IMR-90 (cell line): ENCODE results near the gene NGB. TPM values are rescaled to one million over a fixed set of nuclear protein-coding genes. Genes with fewer than 3 reads are reported as not detected.

Source experiments
- ATAC-seq: fragments of 200-7000 bp; cut with Tn5 transposase; 2 replicates; pipeline ENCODE4 v1.9.1; 2020; ENCODE audit warnings: low read depth, mild to moderate bottlenecking, moderate library complexity
- BruUV-seq: library from RNA; stranded (reverse); fragments of 400-500 nt; replicated peaks from 2 replicates; lab custom pipeline; 2021; lab: Mats Ljungman, UMichigan
- CTCF ChIA-PET: fragments of 300-600 bp; formaldehyde crosslinking; extraction: SDS; loops from one replicate; lab custom pipeline; 2021; ENCODE audit warnings: antibody characterized with exemption; lab: Yijun Ruan, JAX
- POLR2A ChIA-PET: fragments of 300-600 bp; sonication (Branson Sonifier 250); formaldehyde crosslinking; loops from one replicate; lab custom pipeline; 2022; ENCODE audit warnings: antibody characterized with exemption; ENCODE audit not compliant: unreplicated experiment; lab: Charles Lee
- DNase-seq: peaks from one replicate; pipeline ENCODE4 v3.0.0; 2013
- H2AFZ ChIP-seq: replicated peaks from 2 replicates; pipeline ENCODE3; 2013; ENCODE audit warnings: low read length, mild to moderate bottlenecking; ENCODE audit not compliant: poor library complexity
- H2AK5ac ChIP-seq: 2 replicates; pipeline ENCODE4 v1.6.1; 2013; ENCODE audit warnings: low read depth, low read length, inconsistent platforms
- H2AK9ac ChIP-seq: replicated peaks from 2 replicates; pipeline ENCODE3; 2013; ENCODE audit warnings: mild to moderate bottlenecking, low read depth, low read length, moderate library complexity; ENCODE audit not compliant: poor library complexity
- H2BK120ac ChIP-seq: 2 replicates; pipeline ENCODE4 v1.6.1; 2013; ENCODE audit warnings: low read depth, low read length, inconsistent platforms
- H2BK15ac ChIP-seq: 3 replicates; pipeline ENCODE4 v1.6.1; 2013; ENCODE audit warnings: low read depth, low read length, inconsistent platforms
- H2BK20ac ChIP-seq: 2 replicates; pipeline ENCODE4 v1.6.1; 2013; ENCODE audit warnings: low read depth, mild to moderate bottlenecking, inconsistent platforms, low read length, moderate library complexity
- H2BK5ac ChIP-seq: 2 replicates; pipeline ENCODE4 v1.6.1; 2013; ENCODE audit warnings: mild to moderate bottlenecking, low read depth, low read length, inconsistent platforms; ENCODE audit not compliant: poor library complexity, severe bottlenecking
- H3K14ac ChIP-seq: replicated peaks from 2 replicates; pipeline ENCODE4 v1.6.1; 2013; ENCODE audit warnings: low read depth, low read length, inconsistent platforms
- H3K18ac ChIP-seq: 2 replicates; pipeline ENCODE4 v1.6.1; 2013; ENCODE audit warnings: low read depth, low read length, control low read depth
- H3K23ac ChIP-seq: 2 replicates; pipeline ENCODE4 v1.6.1; 2013; ENCODE audit warnings: low read depth, low read length, inconsistent platforms
- H3K27ac ChIP-seq: 2 replicates; pipeline ENCODE4 v1.5.1; 2013; ENCODE audit warnings: mild to moderate bottlenecking, control low read depth, low read length; ENCODE audit not compliant: insufficient read depth
- H3K27me3 ChIP-seq: 2 replicates; pipeline ENCODE4 v1.6.1; 2013; ENCODE audit warnings: low read length; ENCODE audit not compliant: control insufficient read depth, insufficient read depth
- H3K36me3 ChIP-seq: 2 replicates; pipeline ENCODE4 v1.6.1; 2013; ENCODE audit warnings: low read length, mixed read lengths; ENCODE audit not compliant: control insufficient read depth, insufficient read depth
- H3K4ac ChIP-seq: 2 replicates; pipeline ENCODE4 v1.6.1; 2013; ENCODE audit warnings: low read depth, low read length, inconsistent platforms
- H3K4me1 ChIP-seq: 2 replicates; pipeline ENCODE4 v1.6.1; 2013; ENCODE audit warnings: low read length, mixed read lengths; ENCODE audit not compliant: control insufficient read depth, insufficient read depth
- H3K4me2 ChIP-seq: 2 replicates; pipeline ENCODE4 v1.6.1; 2013; ENCODE audit warnings: low read depth, mild to moderate bottlenecking, control low read depth, low read length, moderate library complexity
- H3K4me3 ChIP-seq: 2 replicates; pipeline ENCODE4 v1.5.1; 2013; ENCODE audit warnings: low read depth, mild to moderate bottlenecking, control low read depth, low read length, moderate library complexity; ENCODE audit not compliant: insufficient read depth
- H3K56ac ChIP-seq: 2 replicates; pipeline ENCODE4 v1.6.1; 2013; ENCODE audit warnings: low read length, inconsistent platforms; ENCODE audit not compliant: insufficient read depth; ENCODE audit errors: extremely low read depth
- H3K79me1 ChIP-seq, 2 experiments: 2 replicates each; pipeline ENCODE4 v1.6.1; 2013; ENCODE audit warnings: low read length in 2 of 2, inconsistent platforms in 1 of 2, low read depth in 1 of 2
- H3K9ac ChIP-seq: 2 replicates; pipeline ENCODE4 v1.6.1; 2013; ENCODE audit warnings: low read depth, low read length, control low read depth
- H3K9me1 ChIP-seq: 2 replicates; pipeline ENCODE4 v1.6.1; 2013; ENCODE audit warnings: low read length, inconsistent platforms; ENCODE audit not compliant: insufficient read depth
- H3K9me3 ChIP-seq: 2 replicates; pipeline ENCODE4 v1.6.1; 2013; ENCODE audit warnings: low read length; ENCODE audit not compliant: control insufficient read depth, insufficient read depth
- H4K20me1 ChIP-seq: 2 replicates; pipeline ENCODE4 v1.6.1; 2013; ENCODE audit warnings: low read length, inconsistent platforms; ENCODE audit not compliant: insufficient read depth
- H4K5ac ChIP-seq: 2 replicates; pipeline ENCODE4 v1.6.1; 2013; ENCODE audit warnings: mild to moderate bottlenecking, low read depth, low read length, control low read depth
- H4K8ac ChIP-seq, 2 experiments: 2 replicates each; pipeline ENCODE4 v1.6.1; 2013; ENCODE audit warnings: low read depth in 2 of 2, low read length in 2 of 2, control low read depth in 1 of 2, inconsistent platforms in 1 of 2
- H4K91ac ChIP-seq: 2 replicates; pipeline ENCODE4 v1.6.1; 2013; ENCODE audit warnings: low read depth, low read length, inconsistent platforms; ENCODE audit not compliant: insufficient read depth
- BHLHE40 ChIP-seq: fragments of 150-350 bp; IDR thresholded peaks from 2 replicates; pipeline ENCODE4 v1.6.1; 2016; ENCODE audit warnings: mild to moderate bottlenecking, low read depth, low read length
- CEBPB ChIP-seq: IDR thresholded peaks from 2 replicates; pipeline ENCODE4 v1.6.1; 2012; ENCODE audit warnings: low read depth, low read length, improper control_type of control experiment
- CHD1 ChIP-seq: IDR thresholded peaks from 2 replicates; pipeline ENCODE4 v1.6.1; 2012; ENCODE audit warnings: low read depth, low read length, improper control_type of control experiment
- MAZ ChIP-seq: IDR thresholded peaks from 2 replicates; pipeline ENCODE4 v1.6.1; 2012; ENCODE audit warnings: low read depth, mild to moderate bottlenecking, low read length, improper control_type of control experiment, moderate library complexity, borderline replicate concordance
- MXI1 ChIP-seq: IDR thresholded peaks from 2 replicates; pipeline ENCODE4 v1.6.1; 2012; ENCODE audit warnings: low read depth, mild to moderate bottlenecking, low read length, moderate library complexity, borderline replicate concordance
- NFE2L2 ChIP-seq: fragments of 150-350 bp; IDR thresholded peaks from 2 replicates; pipeline ENCODE4 v1.6.1; 2016; ENCODE audit warnings: low read depth, mild to moderate bottlenecking, low read length
- POLR2A ChIP-seq: IDR thresholded peaks from 2 replicates; pipeline ENCODE4 v1.6.1; 2012; ENCODE audit warnings: mild to moderate bottlenecking, low read depth, low read length
- RAD21 ChIP-seq: IDR thresholded peaks from 2 replicates; pipeline ENCODE4 v1.6.1; 2012; ENCODE audit warnings: low read length, improper control_type of control experiment
- RCOR1 ChIP-seq: IDR thresholded peaks from 2 replicates; pipeline ENCODE4 v1.6.1; 2012; ENCODE audit warnings: mild to moderate bottlenecking, low read length, improper control_type of control experiment; ENCODE audit not compliant: insufficient replicate concordance
- SMC3 ChIP-seq: fragments of 150-350 bp; IDR thresholded peaks from 2 replicates; pipeline ENCODE4 v1.6.1; 2016; ENCODE audit warnings: low read depth, mild to moderate bottlenecking, antibody characterized with exemption, low read length, moderate library complexity
- WGBS, 2 experiments: methylation state at CpG; one replicate each; pipeline versions ENCODE4 v1.1.5 to v1.1.7; 2013; ENCODE audit warnings: missing lambda C conversion rate in 2 of 2; ENCODE audit not compliant: insufficient read length in 1 of 2; ENCODE audit errors: extremely low coverage in 2 of 2; 5-methylcytosine and 5-hydroxymethylcytosine counted together
- dilution Hi-C: fragments of 300-500 bp; cut with HindIII; formaldehyde crosslinking; loops from one replicate; pipeline ENCODE4 v1.14.3; 2018; ENCODE audit warnings: low sequenced_read_pairs; ENCODE audit not compliant: unreplicated experiment
- in situ Hi-C: fragments of 300-500 bp; cut with MboI; formaldehyde crosslinking; loops from 3 replicates; pipeline ENCODE4 v1.14.3; 2019; ENCODE audit warnings: low sequenced_read_pairs, inconsistent platforms, mixed read lengths
- intact Hi-C: fragments of 100-400 bp; cut with micrococcal nuclease; formaldehyde crosslinking; loops from 2 replicates; pipeline ENCODE4 v1.10.0; 2022
- polyA plus RNA-seq, 3 experiments: library from polyadenylated mRNA; depleted of rRNA; stranded (reverse); fragments of >200 nt; gene quantifications; 2 replicates each; pipeline ENCODE4 v1.2.3, GENCODE V29; 2012; ENCODE audit warnings: low replicate concordance in 1 of 3
- total RNA-seq: library from RNA; depleted of rRNA; stranded (reverse); fragments of >200 nt; gene quantifications from 2 replicates; pipeline ENCODE4 v1.2.3, GENCODE V29; 2012
- TF ChIP-seq, protein P1 (sequence below): fragments of 150-350 bp; IDR thresholded peaks from 2 replicates; pipeline ENCODE4 v1.6.1; 2016; ENCODE audit warnings: low read depth, mild to moderate bottlenecking, low read length, moderate library complexity, borderline replicate concordance
- TF ChIP-seq, protein P2 (sequence below): fragments of 150-350 bp; IDR thresholded peaks from 2 replicates; pipeline ENCODE4 v1.6.1; 2017; ENCODE audit warnings: mild to moderate bottlenecking, antibody characterized with exemption, low read length, low read depth

Gene NGB
- total and polyA plus RNA-seq, 2 of the 4 experiments (the other 2 are of a cell fraction), result not detected

DNA sequence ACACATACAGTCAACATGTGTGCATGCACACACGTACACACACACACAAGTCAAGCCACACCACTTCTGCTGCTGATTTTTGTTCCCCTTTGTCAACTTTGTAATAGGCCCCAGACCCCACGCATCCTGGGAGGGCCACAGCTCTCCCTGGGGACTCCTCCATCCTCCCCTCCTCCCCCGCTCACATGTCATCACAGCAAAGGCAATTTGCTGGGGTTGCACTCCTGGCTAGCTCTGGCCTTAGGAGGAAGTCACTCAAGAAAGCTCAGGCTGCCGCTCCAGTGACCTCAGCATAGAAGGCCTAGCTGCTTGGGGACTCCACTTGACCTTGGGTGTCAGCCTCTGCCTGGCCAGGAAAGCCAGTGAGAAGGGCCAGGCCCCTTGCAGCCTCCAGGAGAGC, 27.2 kb downstream of the NGB start:
- H3K4me2 ChIP-seq, result no peak overlapping the region
- no peak overlapping the region for H2AK9ac ChIP-seq
- no peaks in the 10 kb centered on the region; the same call in 1 of the 2 replicates for H3K27me3 ChIP-seq
- H2AK5ac ChIP-seq, result no peak overlapping the region
- H3K9me1 ChIP-seq, result peaks cover 3% of the 10 kb centered on the region; the same call in 1 of the 2 replicates
- no peaks in the 10 kb centered on the region for H3K79me1 ChIP-seq
- H4K5ac ChIP-seq, result no peak overlapping the region
- H2BK120ac ChIP-seq, result no peak overlapping the region
- BruUV-seq, result no TSS peak
- in situ Hi-C loops, result no loop called here
- no peak for ATAC-seq
- H3K23ac ChIP-seq, result no peak overlapping the region
- H3K36me3 ChIP-seq, result no peaks in the 10 kb centered on the region
- H3K4ac ChIP-seq, result no peak overlapping the region
- intact Hi-C loops, result no loop called here
- WGBS, 2 experiments, result 63% methylated on average over 2 of the region's 4 CpGs; no CpG with 5 or more reads in 1 of the 2 experiments
- no peak overlapping the region for H3K9ac ChIP-seq
- TF ChIP-seq RCOR1 (no peak), POLR2A (no peak), RAD21 (no peak), CHD1 (no peak), NFE2L2 (no peak), CEBPB (no peak), BHLHE40 (no peak), SMC3 (no peak), MAZ (no peak), MXI1 (no peak)
- TF ChIP-seq, protein P1, sequence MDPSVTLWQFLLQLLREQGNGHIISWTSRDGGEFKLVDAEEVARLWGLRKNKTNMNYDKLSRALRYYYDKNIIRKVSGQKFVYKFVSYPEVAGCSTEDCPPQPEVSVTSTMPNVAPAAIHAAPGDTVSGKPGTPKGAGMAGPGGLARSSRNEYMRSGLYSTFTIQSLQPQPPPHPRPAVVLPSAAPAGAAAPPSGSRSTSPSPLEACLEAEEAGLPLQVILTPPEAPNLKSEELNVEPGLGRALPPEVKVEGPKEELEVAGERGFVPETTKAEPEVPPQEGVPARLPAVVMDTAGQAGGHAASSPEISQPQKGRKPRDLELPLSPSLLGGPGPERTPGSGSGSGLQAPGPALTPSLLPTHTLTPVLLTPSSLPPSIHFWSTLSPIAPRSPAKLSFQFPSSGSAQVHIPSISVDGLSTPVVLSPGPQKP, result no peak
- TF ChIP-seq, protein P2, sequence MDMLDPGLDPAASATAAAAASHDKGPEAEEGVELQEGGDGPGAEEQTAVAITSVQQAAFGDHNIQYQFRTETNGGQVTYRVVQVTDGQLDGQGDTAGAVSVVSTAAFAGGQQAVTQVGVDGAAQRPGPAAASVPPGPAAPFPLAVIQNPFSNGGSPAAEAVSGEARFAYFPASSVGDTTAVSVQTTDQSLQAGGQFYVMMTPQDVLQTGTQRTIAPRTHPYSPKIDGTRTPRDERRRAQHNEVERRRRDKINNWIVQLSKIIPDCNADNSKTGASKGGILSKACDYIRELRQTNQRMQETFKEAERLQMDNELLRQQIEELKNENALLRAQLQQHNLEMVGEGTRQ, result no peak
- no peak for DNase-seq
- no peak overlapping the region for H4K91ac ChIP-seq
- H2BK20ac ChIP-seq, result no peak overlapping the region
- H4K20me1 ChIP-seq, result no peaks in the 10 kb centered on the region
- no peak overlapping the region for H3K14ac ChIP-seq
- dilution Hi-C loops, result no loop called here
- no peak overlapping the region for H3K56ac ChIP-seq
- no peak overlapping the region for H2AFZ ChIP-seq
- ChIA-PET CTCF (no interaction called here), POLR2A (no interaction called here)
- no peak overlapping the region for H3K18ac ChIP-seq
- H3K4me1 ChIP-seq, result no peaks in the 10 kb centered on the region
- no peak overlapping the region for H2BK5ac ChIP-seq
- no peak overlapping the region for H4K8ac ChIP-seq
- no peak overlapping the region for H3K27ac ChIP-seq
- no peak overlapping the region for H3K4me3 ChIP-seq
- no peaks in the 10 kb centered on the region for H3K9me3 ChIP-seq
- H2BK15ac ChIP-seq, result no peak overlapping the region
